Embryonic facial prominence (tissue), 1 donor: ENCODE measurements around the gene THRA.
"Not testable (repeated sequence)": the region's sequence is repeated elsewhere in the genome, so short reads cannot be mapped to it uniquely, and the experiment has no call there.

ENCODE experiments used
- DNase-seq: peaks from one replicate; pipeline ENCODE4 v3.0.0-alpha.2; 2016; ENCODE audit errors: extremely low spot score

Gene THRA

DNA sequence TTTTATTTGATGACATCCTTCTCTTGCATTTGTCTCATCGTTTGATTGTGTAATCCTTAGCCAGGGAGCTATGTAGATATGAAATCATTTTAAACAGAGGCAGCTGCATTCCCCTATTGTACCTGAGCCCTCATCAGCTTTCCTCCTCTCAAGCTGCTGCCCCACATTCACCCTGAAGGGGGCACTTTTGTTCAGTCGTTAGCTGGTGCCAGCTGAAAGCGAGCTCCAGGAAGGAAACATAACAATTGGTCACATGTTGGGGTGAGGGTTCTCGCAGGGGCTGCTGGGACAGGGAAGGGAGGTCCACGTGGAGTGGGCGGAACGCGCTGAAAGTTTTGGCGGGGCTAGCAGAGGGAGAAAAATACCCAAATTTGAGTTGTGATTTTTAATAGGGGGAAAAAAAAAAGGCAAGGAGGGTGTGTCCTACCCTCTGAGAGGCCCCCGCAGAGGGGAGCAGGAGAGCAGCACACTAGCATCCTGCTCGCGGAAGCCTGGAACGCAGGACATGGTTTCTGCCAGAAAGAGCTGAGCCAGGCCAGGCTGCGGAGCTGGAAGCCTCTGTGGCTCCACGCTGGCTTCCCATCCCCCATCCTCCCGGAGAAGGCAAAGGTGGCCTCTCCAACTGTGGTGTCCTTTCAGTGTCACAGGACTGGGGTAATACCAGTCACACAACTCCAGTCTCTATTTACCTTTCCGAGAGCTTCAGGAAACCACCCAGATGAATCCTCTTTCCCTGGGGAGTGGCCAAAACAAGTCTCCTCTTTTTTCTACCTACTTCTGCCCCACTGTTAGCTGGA is 50.5 kb downstream of the THRA start:
- DNase-seq, result peak; percentile 96

DNA sequence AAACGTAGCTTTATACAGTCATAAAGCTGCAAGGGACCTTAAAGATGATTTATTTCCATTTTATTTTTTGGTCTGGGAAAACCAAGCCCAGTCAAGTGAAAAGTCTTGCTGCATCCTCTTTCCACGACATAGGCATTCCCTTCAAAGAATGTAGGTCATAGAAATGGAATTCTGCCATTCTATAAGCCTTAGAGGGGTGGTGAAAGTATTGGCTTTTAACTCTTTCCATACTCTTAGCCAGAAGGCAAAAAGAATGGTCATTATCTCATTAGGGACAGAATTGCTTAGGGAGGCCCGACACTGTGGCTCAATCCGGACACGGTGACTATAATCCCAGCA is 51.1 kb downstream of the THRA start:
- no peak for DNase-seq

DNA sequence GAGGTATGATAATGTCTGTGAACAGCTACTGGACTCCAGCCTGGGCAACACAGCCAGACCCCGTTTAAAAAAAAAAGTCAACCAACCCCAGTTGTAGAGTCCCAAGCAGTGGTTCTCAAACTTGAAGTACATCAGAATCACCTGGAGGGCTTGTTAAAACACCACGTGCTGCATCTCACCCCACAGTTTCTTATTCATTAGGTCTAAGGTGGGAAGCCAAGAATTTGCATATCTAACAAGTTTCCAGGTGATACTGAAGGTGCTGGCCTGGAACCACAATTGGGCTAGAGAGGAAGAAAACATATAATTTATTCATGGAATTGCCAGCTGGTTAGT is 52.3 kb downstream of the THRA start:
- no peak for DNase-seq

DNA sequence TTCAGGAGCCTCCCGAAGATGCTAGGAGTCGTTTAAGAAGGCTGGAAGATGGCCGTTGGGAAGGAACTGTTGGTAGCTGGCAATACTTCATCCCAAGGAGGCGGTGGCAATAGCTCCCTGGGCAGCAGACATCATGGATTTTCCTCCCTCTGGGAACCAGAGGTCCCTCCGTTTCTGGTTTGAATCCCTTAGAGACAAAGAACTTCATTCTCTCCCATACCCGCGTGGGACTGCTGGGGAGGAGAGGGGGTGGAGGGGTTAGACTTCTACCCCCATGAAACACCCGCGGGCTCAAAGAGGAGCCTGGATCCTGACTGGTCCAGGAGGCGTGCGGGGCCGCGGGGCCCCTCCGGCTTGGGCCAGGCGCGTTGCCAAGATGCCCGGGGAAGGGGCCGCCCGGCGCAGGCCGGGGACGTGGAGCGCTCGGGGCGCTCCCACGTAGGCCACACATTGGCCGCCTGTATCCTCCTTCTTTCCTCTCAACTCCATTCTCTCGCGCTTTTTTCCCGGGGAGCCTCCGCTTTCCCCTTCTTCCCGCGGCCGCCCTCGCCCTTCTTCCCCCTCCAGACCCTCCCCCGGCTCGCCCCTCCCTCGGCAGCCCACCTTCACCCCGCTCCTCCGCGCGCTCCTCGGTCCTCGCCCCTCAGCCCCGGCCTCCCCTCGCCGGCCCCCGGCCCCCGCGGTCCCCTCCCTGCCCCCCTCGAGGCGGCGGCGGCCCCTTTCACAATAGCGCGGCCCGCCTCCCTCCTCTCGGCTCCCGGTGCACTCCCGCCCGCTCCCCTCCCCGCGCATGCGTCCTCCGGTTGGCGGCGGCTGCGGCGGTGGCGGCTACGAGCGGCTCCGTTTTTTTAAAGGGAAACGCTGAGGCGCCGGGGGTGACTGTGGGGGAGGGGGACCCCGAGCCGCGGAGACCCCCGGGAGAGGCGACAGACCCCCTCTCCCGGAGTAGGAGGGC is 58.7 kb downstream of the THRA start, which contains the start of gene MSL1:
Gene MSL1 (plus strand): TSS at position 791 of the 955 bp plus-strand sequence. CDS start 642 bp downstream, outside the sequence.
- peak; percentile 77 for DNase-seq

DNA sequence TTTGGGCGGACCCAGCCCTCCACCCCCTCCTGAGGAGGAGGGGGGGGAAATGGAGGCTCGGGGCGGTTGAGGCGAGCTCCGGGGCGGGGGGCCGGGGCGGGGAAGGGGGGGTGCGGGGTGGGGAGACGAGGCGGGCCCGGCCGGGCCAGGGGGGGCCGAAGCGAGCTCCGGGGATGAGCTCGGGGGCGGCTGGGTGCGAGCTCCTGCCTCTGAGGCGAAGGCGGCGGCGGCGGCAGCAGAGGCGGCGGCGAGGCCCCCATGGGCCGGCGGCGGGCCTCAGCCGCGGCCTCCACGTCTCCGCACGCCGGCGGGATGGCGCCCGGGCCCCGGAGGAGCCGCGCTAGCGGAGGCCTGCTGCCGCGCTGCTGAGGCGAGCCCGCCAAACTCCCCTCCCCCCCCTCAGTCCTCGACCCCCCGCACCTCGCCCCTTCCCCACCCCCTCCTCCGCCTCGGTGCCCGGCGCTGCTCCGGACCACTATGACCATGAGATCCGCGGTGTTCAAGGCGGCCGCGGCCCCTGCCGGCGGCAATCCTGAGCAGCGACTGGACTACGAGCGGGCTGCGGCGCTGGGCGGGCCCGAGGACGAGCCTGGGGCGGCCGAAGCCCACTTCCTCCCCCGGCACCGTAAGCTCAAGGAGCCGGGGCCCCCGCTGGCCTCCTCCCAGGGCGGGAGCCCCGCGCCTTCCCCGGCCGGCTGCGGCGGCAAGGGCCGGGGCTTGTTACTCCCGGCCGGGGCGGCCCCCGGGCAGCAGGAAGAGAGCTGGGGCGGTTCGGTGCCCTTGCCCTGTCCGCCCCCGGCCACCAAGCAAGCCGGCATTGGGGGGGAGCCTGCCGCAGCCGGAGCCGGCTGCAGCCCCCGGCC is 59.6 kb downstream of the THRA start:
- DNase-seq, result no peak

DNA sequence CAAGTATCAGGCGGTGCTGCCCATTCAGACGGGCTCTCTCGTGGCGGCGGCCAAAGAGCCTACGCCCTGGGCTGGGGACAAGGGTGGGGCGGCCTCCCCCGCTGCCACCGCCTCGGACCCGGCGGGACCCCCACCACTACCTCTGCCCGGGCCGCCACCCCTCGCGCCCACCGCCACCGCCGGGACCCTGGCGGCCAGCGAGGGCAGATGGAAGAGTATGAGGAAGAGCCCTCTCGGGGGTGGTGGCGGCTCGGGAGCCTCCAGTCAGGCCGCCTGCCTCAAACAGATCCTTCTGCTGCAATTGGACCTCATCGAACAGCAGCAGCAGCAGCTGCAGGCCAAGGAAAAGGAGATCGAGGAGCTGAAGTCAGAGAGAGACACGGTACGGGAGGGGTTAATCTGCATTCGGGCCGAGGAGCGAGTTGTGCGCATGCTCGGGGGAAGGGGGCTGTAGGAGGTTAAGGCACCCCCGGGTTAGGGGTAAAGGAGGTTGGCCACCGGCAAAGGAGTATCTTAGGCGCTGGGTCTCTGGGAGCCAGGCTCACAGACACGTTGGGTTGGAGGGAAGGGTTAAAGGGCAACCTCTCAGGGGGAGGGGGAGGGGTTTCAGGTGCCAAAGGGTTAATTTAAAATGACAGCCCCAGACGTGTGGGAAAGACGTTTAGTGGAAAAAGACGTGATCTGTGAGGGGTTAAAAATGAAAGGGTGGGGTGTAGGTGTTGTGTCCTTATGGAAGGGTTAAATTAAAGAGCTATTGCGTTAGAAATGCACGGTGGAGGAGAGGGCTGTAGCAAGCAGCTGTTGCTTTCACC is 60.4 kb downstream of the THRA start:
- DNase-seq, result no peak

DNA sequence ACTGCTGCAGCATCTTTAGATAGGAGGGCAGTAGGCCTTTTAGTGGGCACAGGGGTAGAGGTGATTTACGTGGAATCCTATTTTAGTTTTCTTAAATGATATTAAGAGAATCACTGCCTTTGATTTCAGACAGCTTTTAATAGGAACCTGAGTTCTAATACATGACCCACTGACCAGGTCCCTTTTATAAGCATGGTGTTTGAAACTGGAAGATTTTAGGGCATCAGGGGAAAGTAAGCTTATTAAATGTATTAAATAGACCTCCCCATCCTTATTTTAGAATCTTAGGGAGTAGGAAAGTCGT is 61.0 kb downstream of the THRA start:
- DNase-seq, result no peak

DNA sequence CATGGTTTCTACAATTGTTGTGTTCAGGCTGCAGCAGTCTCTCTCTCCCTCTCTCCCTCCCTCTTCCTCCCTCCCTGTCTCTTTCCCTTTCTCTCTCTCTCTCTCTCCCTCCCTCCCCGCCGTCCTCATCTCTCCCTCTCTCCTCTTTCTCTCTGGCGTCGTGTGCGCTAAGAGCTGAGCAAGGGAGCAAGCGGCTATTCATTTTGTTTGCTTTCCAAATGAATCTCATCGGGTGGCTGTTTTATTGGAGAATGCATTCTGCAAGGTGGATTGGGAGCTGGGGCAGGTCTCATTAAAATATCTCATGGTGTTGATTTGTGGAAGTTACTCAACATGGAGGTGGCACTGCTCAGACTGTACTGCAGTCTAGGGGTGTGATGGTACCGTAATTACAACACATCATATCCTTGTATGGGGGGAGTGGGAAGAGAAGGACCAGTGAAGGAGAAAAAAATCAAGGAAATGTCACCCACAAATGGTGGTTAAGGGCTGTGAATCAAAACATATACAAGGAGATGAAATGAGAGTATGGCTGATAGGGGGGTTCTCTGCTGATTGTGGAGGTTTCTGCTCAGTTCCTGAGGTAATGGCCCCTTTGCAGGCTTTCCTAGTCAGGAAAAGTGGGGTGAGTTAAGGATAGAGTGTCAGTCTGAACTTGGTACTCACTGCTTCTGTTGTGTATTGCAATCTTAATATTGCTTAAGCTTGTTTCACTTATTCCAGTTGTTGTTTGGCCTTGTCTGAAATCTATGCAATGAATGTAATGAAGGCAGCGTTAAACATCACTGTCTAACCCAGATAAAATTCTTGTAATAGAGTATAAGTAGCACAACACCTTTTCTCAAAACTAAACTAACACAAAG is 61.7 kb downstream of the THRA start:
- DNase-seq, result no peak

DNA sequence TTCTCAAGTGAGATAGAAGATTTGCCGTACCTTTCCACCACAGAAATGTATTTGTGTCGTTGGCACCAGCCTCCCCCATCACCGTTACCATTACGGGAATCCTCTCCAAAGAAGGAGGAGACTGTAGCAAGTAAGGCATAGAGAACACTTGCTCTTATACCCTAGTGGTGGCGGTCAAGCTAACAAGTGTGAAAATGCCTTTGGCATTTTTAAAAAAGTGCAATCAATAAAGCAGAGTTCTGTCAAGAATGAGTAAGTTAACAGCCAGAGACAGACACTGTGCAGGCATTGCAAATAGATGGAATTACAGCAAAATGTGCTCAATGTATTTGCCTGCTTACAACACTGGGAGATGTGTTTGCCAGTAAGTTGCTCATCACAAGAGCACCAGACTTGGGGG is 66.7 kb downstream of the THRA start:
- no peak for DNase-seq

DNA sequence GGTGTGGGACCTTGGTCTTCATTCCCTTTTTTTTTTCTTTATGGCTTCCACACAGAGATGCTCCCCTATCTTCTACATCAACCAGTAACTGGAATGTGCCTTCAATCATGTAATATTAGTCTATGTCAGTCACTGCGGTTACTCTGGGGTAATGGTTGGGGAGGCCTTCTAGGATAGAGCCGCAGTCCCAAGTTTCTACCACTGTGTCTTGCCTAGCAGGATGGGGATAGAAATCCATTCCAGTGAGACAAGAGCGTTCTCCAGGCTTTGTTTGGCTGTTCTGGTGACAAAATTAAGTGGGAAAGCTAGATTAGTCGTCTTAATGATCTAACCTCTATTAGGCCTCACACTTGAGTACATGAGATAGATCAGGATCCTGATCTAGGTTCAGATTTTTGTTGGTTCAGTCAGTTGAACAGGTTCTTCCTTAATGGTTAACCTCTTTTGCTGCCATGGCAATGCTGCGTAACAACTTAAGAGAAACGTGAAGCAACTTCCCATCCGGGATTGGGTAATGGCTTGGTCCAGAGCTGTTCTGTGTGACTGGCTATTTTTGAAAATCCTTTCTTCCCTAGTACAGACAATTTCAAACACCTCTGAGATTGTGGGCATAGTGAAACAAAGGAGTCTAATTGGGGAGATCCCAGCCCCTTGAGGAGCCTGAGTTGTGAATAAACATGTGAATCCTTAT is 67.7 kb downstream of the THRA start:
- no peak for DNase-seq

DNA sequence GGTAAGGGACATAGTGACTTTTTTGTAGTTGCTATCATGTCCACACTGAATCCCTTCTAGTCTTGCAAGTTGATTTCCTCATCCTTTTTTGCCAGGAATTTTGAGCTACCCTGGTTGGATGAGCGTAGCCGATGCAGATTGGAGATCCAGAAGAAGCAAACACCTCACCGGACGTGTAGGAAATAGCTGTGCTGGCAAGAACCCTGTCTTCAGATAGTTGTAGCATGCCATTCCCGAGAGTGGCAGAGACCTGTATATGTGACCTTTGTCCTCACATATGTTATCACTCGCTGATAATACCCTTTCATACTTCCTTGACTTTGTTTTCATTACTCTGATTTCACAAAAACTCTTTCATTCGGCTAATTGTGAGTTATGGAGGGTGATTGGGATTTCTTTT is 71.4 kb downstream of the THRA start:
- DNase-seq, result no peak

DNA sequence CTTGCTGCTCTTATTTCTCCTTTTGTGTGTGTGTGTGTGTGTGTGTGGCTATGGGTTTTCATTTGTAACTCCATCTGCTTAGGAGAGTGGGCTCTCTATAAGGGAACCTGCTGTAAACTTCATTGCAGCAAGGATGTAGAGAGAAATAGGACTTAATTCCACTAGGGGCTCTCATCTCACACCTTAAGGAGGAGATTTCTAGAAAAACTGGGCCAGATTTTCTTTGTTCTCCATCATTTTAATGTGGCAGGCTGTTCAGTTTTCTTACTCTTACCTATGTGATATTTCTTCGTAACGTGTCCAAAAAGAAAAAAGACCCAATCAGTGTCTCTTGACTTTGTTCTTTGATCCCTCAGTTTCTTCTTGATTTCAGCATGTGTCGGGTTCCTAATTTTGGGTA is 73.1 kb downstream of the THRA start:
- no peak for DNase-seq

DNA sequence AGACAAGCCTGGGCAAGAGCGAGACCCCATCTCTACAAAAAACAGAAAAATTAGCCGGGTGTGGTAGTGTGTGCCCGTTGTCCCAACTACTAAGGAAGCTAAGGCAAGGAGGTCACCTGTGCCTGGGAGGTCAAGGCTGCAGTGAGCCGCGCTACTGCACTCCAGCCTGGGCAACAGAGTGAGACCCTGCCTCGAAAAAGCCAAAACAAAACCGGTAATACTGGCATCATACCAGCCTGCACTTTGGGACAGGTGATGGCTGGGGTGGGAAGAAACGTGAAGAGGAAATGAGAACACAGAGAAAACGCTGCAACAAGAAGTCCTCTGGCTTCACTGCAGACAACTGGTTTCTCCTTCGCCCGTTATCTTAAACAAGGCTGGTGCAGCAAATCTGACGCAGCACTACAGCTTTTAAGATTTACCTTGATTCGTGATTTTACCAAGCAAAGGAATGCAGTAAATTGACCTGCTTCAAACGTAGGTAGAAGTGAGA is 76.8 kb downstream of the THRA start:
- DNase-seq, result no peak

DNA sequence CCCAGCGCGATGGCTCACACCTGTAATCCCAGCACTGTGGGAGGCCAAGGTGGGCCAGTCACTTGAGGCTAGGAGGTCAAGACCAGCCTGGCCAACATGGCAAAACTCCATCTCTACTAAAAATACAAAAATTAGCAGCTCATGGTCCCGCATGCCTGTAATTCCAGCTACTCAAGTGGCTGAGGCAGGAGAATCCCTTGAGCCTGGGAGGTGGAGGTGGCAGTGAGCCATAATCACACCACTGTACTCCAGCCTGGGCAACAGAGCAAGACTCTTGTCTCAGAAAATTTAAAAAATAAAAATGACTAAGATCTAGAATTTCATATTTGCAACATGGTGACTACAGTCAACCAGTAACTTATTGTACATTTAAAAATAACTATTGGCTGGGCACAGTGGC is 80.4 kb downstream of the THRA start:
- not testable (repeated sequence) for DNase-seq
